C4-2B (cell line): Measurements from ENCODE around the gene TMPRSS11A.

Experiments used
- CTCF ChIP-seq: fragments of 450-650 bp; conservative IDR thresholded peaks from 2 replicates; pipeline ENCODE4 v1.5.1; 2017; ENCODE audit warnings: mild to moderate bottlenecking
- ZFX ChIP-seq: fragments of 450-650 bp; IDR thresholded peaks from 2 replicates; pipeline ENCODE4 v1.6.1; 2017

GRCh38 chr4:67879486-67879885, 83.8 kb downstream of the TMPRSS11A start:
- TF ChIP-seq CTCF (no peak), ZFX (no peak)
